Measurements from ENCODE around the gene MYO5A.
"Not testable (repeated sequence)": the region's sequence is repeated elsewhere in the genome, so short reads cannot be mapped to it uniquely, and the experiment has no call there.

The MYO5A gene

DNA sequence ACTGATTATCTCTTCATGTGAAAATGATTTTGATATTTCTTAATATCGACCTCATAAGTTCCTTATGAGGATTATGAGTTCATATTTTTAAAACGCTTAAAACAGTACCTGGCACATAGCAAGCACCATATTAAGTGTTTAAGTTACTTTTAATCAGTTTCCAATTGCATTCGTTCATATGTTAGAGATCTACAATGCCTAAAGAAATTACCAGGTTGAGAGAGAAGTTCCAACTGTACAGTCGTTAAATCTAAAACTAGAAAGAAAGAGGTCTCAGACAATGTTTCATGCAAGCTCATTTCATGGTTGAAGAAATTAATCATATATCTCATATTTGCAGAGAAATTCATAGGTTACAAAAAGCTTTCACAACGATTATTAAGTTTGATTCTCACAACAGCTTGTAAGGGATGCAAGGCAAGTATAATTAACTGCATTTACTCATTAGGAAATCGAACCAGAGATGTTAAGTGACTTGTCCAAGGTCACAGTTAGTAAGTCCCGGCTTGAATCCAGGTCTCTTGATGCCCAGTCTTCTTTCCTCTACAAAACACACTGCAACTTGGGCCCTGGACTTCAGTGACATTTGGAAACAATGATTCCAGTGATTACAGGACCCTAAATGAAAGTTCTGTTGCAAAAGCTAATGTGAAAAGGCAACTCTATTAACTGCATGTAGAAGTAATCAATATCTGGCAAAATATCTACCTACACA is 1.3 kb downstream of the MYO5A start:
- FAIRE-seq (no peak), DNase-seq (ENCODE audit: insufficient read length, low spot score) (no peak)
- TF ChIP-seq POLR2A (IDR thresholded peaks at IDR 0.05; ENCODE audit: low read depth, low read length): no peak

DNA sequence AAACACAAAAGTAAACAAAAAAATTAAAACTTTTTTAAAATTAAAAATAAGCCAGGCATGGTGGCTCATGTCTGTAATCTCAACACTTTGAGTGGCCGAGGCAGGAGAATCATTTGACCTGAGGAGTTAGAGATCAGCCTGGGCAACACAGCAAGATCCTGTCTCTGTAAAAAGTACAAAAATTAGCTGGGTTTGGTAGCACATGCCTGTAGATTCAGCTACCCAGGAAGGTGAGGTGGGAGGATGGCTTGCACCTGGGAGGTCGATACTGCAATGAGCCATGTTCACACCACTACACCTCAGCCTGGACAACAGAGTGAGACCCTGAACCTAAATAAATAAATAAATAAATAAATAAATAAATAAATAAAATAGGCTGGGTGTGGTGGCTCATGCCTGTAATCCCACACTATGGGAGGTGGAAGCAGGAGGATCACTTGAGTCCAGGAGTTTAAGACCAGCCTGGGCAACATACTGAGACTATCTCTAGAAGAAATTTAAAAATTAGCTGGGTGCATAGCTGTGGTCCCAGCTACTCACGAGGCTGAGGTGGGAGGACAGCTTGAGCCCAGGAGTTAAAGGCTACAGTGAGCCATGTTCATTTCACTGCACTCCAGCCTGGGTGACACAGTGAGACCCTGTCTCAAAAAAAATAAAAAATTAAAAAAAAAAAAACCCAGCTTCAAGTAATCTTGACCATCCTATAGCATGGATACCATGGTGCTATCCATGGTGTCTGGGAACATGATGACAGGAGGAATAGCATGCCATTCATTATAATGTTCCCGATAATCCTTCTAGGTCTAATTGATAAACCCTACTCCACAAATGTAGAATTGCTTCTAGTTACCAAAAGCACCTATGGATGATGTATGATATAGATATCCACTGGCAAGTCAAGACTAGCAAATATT is 4.2 kb downstream of the MYO5A start:
- FAIRE-seq (no peak), DNase-seq (ENCODE audit: insufficient read length, low spot score) (no peak)
- TF ChIP-seq POLR2A (IDR thresholded peaks at IDR 0.05; ENCODE audit: low read depth, low read length): no peak

DNA sequence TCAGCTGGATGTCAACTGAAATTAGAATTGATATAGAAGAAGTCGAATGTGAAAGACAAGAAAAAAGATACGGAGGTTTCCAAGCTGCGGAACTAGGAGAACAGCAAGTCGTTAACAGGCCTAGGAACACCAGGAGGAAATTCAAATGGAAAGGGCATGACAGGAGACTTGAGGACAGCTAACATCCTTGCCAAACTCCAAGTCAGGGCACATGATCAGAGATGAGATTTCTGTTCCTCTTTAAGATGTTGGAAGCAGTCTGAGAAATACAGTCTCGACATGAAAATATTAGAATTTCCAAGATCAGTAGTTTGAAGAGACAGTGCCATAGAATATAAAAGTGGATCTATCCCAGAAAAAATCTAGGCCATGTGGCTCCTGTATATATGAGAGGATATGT is 5.0 kb downstream of the MYO5A start:
- no peak for DNase-seq (ENCODE audit: insufficient read length, low spot score)
- no peak for TF ChIP-seq POLR2A (IDR thresholded peaks at IDR 0.05; ENCODE audit: low read depth, low read length)
- no peak for FAIRE-seq

DNA sequence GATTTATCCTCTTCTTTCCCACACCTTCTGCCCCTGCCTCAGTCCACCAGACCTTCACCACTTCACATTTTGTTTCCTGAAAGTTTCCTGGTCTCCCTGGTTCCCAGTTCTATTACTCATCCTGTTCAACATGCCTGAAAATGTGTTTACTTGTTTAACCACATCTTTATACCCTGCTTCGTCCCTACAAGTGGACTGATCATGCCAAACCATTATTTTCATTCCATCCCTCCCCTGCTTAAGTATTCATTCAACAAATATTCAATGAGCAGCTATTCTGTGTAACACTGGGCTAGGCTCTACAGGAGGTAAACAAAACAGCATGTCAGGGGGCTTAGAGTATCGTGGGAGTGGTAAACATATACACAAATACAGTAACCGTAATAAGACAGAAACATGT is 5.5 kb downstream of the MYO5A start:
- DNase-seq (ENCODE audit: insufficient read length, low spot score): peak; percentile 18
- no peak for FAIRE-seq
- TF ChIP-seq POLR2A (IDR thresholded peaks at IDR 0.05; ENCODE audit: low read depth, low read length): no peak

DNA sequence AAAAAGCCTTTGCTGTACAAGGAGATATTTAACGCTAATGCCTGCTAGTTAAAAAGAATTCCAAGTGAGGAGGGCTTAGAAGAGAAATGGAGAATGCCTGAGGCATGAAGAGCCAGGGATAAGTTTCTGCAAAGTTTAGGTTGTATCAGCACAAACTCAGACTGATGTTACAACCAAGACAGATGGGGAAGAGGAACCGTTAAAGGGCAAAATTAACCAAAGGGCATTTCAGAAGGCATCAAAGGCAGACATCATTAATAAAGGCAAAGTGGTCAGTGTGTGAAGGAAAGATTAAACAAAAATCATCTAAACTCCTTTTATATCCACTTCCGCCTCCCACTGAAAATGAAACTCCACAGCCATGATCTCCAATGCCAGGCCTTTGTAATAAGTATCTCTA is 7.0 kb downstream of the MYO5A start:
- no peak for TF ChIP-seq POLR2A (IDR thresholded peaks at IDR 0.05; ENCODE audit: low read depth, low read length)
- DNase-seq (ENCODE audit: insufficient read length, low spot score) (no peak), FAIRE-seq (no peak)

DNA sequence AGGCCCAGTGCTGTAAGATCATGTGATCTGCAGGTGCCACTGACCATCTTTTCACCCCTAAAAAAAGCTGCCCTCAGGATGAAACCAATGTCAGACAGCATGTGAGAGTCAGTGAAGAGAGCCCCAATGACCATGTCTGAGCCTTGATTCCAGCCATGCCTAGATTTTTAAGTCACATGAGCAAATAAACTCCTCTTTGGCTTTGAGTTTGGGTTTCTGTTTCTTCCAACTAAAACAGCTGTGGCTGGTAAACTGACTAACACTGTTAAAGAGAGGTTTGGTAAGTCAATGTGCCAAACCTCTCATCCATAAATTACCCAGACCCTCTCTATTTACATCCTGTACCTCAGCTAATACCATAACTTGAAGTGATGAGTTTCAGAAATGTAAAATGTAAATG is 8.3 kb downstream of the MYO5A start:
- FAIRE-seq (no peak), DNase-seq (ENCODE audit: insufficient read length, low spot score) (no peak)
- TF ChIP-seq POLR2A (IDR thresholded peaks at IDR 0.05; ENCODE audit: low read depth, low read length): no peak

DNA sequence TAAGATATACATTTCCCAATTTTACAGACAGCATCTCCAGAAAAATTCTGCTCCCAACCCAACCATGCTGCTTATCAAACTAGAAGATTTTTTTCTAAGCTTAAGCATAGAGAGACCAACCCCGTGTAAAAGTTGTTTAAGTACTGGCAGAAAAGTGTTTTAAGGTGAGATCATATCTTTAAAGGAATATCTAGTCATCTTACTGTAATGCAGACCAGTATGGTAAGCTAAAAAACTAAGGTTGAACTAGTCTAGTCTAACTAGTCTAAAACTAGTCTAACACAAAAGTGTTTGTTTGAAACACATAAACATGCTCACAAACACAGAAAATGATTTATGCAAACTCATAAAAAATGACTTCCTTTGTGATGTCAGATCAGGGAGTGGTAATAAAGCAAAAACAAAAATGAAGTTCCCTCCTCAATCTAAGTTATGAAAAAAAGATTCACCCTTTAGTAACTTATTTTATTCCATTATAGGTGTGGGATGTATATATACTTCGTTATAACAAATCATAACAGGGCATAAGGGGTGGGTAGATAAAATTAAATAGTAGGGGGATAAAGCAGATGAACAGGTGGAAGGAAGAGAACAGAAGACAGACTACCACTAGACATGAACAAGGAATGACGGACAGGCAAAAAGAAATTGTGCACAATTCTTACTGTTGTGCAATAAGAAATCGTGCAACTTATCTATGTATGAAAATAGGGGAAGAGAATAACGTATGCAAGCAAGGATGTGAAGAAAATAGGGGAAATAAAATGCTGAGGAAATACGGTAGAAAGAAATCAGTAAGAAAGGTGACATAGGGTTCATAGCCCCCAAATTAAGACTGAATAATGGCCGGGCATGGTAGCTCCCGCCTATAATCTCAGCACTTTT is 10.0 kb downstream of the MYO5A start:
- no peak for DNase-seq (ENCODE audit: insufficient read length, low spot score)
- no peak for TF ChIP-seq POLR2A (IDR thresholded peaks at IDR 0.05; ENCODE audit: low read depth, low read length)
- FAIRE-seq: no peak

DNA sequence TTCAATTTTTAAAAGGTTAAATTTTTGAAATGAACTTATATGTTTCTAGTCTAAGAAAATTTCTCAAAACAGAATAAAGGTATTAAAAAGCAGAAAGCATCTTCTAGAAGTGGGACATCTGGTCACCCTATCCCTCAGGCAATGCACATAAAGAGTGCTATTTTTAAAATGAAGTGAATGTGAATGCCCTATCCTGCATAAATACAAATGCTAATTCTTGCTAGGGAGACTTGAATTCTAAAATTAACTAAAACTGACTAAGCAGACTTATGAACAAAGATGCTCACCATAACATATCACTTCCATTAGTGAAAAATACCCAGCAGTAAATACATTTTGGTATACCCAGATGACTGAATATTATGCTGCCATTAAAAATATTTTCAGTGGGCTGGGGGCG is 11.7 kb downstream of the MYO5A start:
- TF ChIP-seq POLR2A (IDR thresholded peaks at IDR 0.05; ENCODE audit: low read depth, low read length): no peak
- FAIRE-seq: no peak
- no peak for DNase-seq (ENCODE audit: insufficient read length, low spot score)

DNA sequence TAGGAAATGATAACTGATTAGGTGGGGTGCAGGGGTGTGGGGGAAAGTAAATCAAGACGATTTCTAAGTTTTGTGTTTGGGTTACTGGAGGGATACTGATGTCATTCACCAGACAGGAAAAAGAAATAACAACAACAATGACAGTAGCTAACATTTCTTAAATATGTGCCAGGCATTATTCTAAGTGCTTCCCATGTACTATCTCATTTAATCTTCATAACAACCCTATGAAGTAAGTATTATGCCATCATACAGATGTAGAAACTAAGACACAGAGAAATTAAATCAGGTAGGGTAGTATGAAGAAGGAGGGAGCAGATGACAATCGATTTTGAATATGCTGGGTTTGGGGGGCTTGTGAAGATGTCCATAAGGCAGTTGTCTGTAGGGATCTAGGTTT is 13.3 kb downstream of the MYO5A start:
- no peak for TF ChIP-seq POLR2A (IDR thresholded peaks at IDR 0.05; ENCODE audit: low read depth, low read length)
- DNase-seq (ENCODE audit: insufficient read length, low spot score): no peak
- no peak for FAIRE-seq

DNA sequence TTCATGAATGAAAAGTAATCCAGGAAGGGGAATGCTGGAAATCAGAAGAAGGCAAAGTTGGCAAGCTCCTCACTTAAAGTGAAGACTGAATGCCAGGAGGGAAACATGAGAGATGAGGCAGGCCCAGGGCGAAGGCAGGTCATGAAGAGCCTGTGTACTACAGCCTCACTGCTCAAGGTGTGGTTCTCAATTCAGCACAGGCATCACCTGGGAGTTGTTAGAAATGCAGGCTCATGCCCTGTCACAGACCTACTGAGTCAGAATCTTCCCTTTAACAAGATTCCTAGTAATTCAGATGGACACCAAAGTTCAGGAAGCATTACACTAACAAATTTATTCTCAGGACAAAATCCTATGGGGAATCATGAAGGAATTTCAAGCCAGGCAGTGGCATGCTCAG is 14.2 kb downstream of the MYO5A start:
- FAIRE-seq (no peak), DNase-seq (ENCODE audit: insufficient read length, low spot score) (no peak)
- no peak for TF ChIP-seq POLR2A (IDR thresholded peaks at IDR 0.05; ENCODE audit: low read depth, low read length)

DNA sequence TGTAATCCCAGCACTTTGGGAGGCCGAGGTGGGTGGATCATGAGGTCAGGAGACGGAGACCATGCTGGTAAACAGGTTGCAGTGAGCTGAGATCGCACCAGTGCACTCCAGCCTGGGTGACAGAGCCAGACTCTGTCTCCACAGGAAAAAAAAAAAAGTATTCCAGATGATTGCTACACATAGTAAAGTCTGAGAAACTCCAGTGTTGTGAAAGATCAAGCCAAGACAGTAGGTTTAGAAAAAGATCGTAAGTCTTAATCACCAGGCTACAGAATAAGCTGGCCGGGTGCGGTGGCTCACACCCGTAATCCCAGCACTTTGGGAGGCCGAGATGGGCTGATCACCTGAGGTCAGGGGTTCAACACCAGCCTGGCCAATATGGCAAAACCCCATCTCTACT is 15.8 kb downstream of the MYO5A start:
- not testable (repeated sequence) for DNase-seq (ENCODE audit: insufficient read length, low spot score); FAIRE-seq

DNA sequence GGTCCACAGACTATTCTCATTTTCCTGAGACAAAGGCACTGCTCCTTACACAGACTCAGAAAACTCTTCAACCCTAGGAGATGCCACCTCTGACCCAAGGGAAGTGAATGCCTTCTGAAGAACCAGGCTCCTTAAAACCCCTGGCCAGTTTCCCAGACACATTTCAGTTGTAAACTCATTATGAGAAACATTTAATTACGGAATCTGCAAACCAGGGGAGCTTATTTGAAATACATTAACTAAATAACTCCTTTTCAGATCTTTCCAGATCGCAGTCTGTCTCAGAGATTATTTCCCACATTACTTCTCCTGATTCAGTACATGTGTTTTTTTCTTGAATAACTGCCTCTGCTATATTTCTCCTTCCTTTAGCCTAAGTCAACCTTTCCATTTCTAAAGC is 17.6 kb downstream of the MYO5A start:
- DNase-seq (ENCODE audit: insufficient read length, low spot score): no peak
- no peak for FAIRE-seq
- TF ChIP-seq POLR2A (IDR thresholded peaks at IDR 0.05; ENCODE audit: low read depth, low read length): no peak

DNA sequence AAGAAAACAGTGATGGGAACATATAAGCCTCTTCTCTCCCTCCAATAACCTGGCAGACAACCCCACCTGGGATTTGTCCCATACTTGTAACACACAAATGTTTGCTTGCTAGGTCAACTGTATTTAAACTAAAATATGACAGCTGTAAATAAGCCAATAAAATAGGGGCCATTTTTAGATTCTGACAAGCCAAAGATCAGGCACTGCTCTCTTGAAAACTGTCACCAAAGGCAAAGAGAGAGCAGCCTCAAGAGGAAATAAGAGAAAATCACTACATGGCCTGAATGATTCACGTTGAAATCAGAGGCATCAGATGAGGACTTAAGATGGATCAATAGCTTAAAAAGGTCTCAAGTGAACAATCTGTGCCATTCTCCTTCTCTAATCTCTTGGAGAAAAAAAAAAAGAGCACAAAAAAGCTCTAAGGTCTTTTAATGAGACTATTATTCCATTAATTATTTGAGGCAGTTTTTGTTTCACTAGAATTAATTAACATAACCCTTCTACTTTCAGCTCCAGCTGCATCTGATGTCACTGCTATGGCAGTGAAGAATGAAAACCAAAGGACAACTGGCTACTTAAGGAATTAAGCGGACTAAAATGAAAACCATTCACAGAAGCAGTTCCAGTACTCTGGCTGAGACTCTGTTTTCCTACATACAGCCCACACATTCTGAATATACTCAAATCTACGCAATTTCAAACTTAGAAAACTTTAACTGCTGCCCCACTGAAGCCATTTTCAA is 19.0 kb downstream of the MYO5A start:
- DNase-seq (ENCODE audit: insufficient read length, low spot score): no peak
- no peak for FAIRE-seq
- TF ChIP-seq POLR2A (IDR thresholded peaks at IDR 0.05; ENCODE audit: low read depth, low read length): no peak

Data from H54 (cell line).